ENCODE results near the gene NTM.

Gene NTM

GRCh38 chr11:132049205-132049604 lies 678.8 kb downstream of the NTM start:
- Mint-ChIP-seq H3K4me1 (no peaks in the 10 kb centered on the region), H3K27ac (no peak overlapping the region), H3K36me3 (ENCODE audit: low read depth) (no peaks in the 10 kb centered on the region), H3K9me3 (no peaks in the 10 kb centered on the region), H3K4me3 (no peak overlapping the region), H3K27me3 (no peaks in the 10 kb centered on the region)
- ATAC-seq (no peak), DNase-seq (no peak)

- Mint-ChIP-seq H3K9me3 (no peaks in the 10 kb centered on the region), H3K4me1 (no peaks in the 10 kb centered on the region), H3K36me3 (ENCODE audit: low read depth) (no peaks in the 10 kb centered on the region), H3K27ac (no peak overlapping the region), H3K4me3 (no peak overlapping the region), H3K27me3 (no peaks in the 10 kb centered on the region)
- DNase-seq (no peak), ATAC-seq (no peak)
Measured at GRCh38 chr11:132050049-132050448, 679.6 kb downstream of the NTM start.

DNA sequence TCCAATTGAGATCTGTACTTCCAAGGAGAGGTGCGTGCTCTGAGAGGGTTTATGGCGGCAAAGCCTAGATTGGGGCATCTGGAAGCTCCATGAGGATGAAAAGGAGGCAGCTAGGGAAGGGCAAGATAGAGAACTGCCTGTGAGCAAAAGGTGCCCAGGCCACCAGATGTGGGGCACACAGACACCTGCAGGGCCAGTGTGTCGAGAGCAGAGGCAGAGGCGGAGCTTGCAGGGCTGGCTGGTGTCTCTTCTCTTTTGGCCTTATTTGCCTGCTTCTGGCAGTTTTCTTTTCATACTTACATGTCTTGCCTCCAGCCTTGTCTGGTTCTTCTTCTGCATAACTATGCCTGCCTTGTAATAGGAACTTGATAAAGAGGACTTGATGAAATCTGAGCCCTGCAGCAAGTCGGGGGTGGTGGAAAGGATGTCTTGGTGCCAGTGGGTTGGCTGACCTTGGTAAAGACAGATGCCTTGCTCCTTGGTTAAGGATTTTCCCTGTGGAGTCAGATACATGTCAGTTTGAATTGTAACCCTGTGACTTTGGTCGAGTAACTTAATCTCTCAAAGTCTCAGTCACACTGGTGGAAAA lies 680.3 kb downstream of the NTM start:
- H3K9me3 Mint-ChIP-seq, result no peaks in the 10 kb centered on the region
- H3K4me3 Mint-ChIP-seq, result no peak overlapping the region
- ATAC-seq (no peak), DNase-seq (no peak)
- H3K36me3 Mint-ChIP-seq (ENCODE audit: low read depth), result no peaks in the 10 kb centered on the region
- no peaks in the 10 kb centered on the region for H3K27me3 Mint-ChIP-seq
- no peak overlapping the region for H3K27ac Mint-ChIP-seq
- no peaks in the 10 kb centered on the region for H3K4me1 Mint-ChIP-seq

DNA sequence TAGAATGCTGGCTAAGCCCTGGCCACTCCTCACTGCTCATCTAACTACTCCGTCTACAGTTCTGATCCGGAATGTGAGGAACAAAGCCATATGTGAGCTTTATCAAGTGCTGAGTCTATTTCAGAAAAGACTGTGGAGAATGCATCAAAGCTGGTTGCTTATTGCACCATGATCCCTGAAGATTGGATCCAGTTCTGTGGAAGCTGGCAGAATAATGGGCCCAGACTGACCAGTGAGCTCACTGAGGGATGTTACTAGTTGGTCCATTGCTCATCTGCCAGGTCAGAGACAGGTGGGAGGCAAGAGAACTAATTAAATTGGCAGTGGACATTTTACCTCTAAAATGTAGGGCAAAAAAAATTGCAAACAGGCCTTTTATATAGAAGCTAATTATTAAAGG lies 681.3 kb downstream of the NTM start:
- Mint-ChIP-seq H3K36me3 (ENCODE audit: low read depth) (no peaks in the 10 kb centered on the region), H3K27ac (no peak overlapping the region), H3K4me3 (no peak overlapping the region), H3K27me3 (no peaks in the 10 kb centered on the region), H3K9me3 (no peaks in the 10 kb centered on the region), H3K4me1 (no peaks in the 10 kb centered on the region)
- no peak for ATAC-seq
- no peak for DNase-seq

DNA sequence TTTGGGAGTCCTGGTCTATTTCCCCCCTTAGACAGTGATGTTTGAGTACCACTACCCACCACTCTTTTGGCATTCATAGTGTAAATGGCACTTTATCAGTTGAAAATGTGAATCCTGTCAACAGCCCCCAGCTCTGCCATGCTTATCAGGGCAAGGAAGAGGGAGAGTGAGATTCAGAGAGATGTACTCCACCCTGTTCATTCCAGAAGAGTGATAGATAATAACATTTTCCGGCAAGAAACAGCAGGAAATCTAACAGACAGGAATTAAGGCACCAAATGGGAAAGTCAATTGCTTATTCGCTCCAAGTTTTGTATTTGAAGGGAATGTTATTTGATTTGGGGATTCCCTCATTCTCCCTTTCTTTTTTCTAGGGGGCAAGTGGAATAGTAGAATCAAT lies 681.9 kb downstream of the NTM start:
- H3K9me3 Mint-ChIP-seq, result no peaks in the 10 kb centered on the region
- H3K36me3 Mint-ChIP-seq (ENCODE audit: low read depth), result no peaks in the 10 kb centered on the region
- H3K4me3 Mint-ChIP-seq, result no peak overlapping the region
- ATAC-seq (no peak), DNase-seq (no peak)
- no peaks in the 10 kb centered on the region for H3K27me3 Mint-ChIP-seq
- no peak overlapping the region for H3K27ac Mint-ChIP-seq
- H3K4me1 Mint-ChIP-seq, result no peaks in the 10 kb centered on the region

DNA sequence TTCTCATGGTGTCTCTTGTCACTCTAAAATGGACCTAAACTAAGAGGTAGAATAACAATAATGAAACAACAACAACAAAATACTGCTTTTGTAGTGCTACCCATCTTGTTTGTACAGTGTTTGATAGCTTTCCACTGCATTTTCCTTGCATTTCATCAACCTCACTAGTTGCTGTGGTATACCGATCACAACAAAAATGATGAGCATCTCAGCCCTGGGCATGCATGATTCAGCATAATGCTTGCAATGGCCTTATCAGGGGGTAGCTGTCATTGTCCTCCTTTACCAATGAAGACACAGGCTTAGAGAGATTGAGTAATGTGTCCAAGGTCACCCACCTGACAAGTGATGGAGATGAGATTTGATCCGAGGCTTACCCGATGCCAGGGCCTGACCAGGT lies 682.5 kb downstream of the NTM start:
- DNase-seq (no peak), ATAC-seq (no peak)
- Mint-ChIP-seq H3K4me1 (no peaks in the 10 kb centered on the region), H3K36me3 (ENCODE audit: low read depth) (no peaks in the 10 kb centered on the region), H3K27ac (no peak overlapping the region), H3K4me3 (no peak overlapping the region), H3K9me3 (no peaks in the 10 kb centered on the region), H3K27me3 (no peaks in the 10 kb centered on the region)

- DNase-seq, result no peak
Measured at GRCh38 chr11:132054822-132055221, 684.4 kb downstream of the NTM start.

GRCh38 chr11:132055296-132055695 lies 684.9 kb downstream of the NTM start:
- H3K27ac Mint-ChIP-seq, result no peak overlapping the region
- H3K27me3 Mint-ChIP-seq, result no peaks in the 10 kb centered on the region
- no peak for DNase-seq
- H3K36me3 Mint-ChIP-seq (ENCODE audit: low read depth), result no peaks in the 10 kb centered on the region
- no peaks in the 10 kb centered on the region for H3K4me1 Mint-ChIP-seq
- no peak for ATAC-seq
- H3K9me3 Mint-ChIP-seq, result no peaks in the 10 kb centered on the region
- no peak overlapping the region for H3K4me3 Mint-ChIP-seq

More at GRCh38 chr11:132054822-132055221, 684.4 kb downstream of the NTM start:
- H3K27me3 Mint-ChIP-seq, result no peaks in the 10 kb centered on the region
- H3K4me1 Mint-ChIP-seq, result no peaks in the 10 kb centered on the region
- ATAC-seq, result no peak
- no peak overlapping the region for H3K27ac Mint-ChIP-seq
- H3K36me3 Mint-ChIP-seq (ENCODE audit: low read depth), result no peaks in the 10 kb centered on the region
- no peaks in the 10 kb centered on the region for H3K9me3 Mint-ChIP-seq
- H3K4me3 Mint-ChIP-seq, result no peak overlapping the region

DNA sequence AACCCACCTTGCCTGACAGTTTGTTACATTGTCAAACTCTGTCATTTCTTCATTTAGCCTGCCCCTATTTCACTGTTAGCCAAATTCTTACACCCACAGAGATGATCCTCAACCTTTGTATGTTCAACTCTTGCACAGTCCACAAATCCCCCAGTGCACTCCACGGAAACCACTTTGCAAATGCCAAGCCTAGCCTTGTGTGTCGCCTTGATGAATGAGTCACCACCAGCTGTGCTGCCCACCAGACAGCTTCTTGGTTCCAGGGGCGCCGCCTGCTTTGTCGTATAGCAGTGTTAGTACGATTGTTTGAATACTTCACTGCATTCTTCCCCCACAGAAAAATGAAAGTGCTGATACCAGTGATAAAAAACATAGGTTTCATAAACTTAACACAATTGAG lies 686.3 kb downstream of the NTM start:
- Mint-ChIP-seq H3K4me3 (no peak overlapping the region), H3K36me3 (ENCODE audit: low read depth) (no peaks in the 10 kb centered on the region)

DNA sequence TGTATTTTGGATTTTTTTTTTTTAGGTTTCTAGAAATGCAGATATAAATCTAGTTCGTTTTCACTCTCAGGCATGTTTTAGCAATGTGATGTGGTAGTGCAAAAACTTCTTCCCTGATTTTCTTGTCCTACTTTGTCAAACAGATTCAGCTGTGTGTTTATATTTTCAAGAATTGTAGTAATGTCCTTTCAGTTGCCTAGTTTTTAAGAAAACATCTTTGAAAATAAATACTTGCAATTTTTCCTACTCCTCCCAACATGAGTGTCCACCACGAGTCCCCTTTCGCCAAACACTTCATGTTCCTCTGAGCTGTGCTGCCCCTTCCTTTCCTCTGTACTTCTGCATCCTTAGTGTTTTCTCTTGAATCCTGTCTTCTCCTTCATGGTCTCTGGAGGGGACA lies 686.9 kb downstream of the NTM start:
- Mint-ChIP-seq H3K9me3 (no peaks in the 10 kb centered on the region), H3K4me3 (no peak overlapping the region), H3K27me3 (no peaks in the 10 kb centered on the region), H3K27ac (no peak overlapping the region), H3K4me1 (no peaks in the 10 kb centered on the region), H3K36me3 (ENCODE audit: low read depth) (no peaks in the 10 kb centered on the region)
- ATAC-seq (no peak), DNase-seq (no peak)

More for the DNA sequence above, 686.3 kb downstream of the NTM start:
- ATAC-seq (no peak), DNase-seq (no peak)
- Mint-ChIP-seq H3K4me1 (no peaks in the 10 kb centered on the region), H3K27me3 (no peaks in the 10 kb centered on the region), H3K9me3 (no peaks in the 10 kb centered on the region), H3K27ac (no peak overlapping the region)

GRCh38 chr11:132058211-132058772 lies 687.9 kb downstream of the NTM start:
- Mint-ChIP-seq H3K36me3 (ENCODE audit: low read depth) (no peaks in the 10 kb centered on the region), H3K9me3 (no peaks in the 10 kb centered on the region), H3K27me3 (no peaks in the 10 kb centered on the region), H3K4me1 (no peaks in the 10 kb centered on the region), H3K4me3 (no peak overlapping the region), H3K27ac (no peak overlapping the region)
- ATAC-seq, result no peak
- no peak for DNase-seq

GRCh38 chr11:132060567-132060966 lies 690.2 kb downstream of the NTM start:
- Mint-ChIP-seq H3K36me3 (ENCODE audit: low read depth) (no peaks in the 10 kb centered on the region), H3K27me3 (no peaks in the 10 kb centered on the region), H3K9me3 (no peaks in the 10 kb centered on the region), H3K4me3 (no peak overlapping the region), H3K4me1 (no peaks in the 10 kb centered on the region), H3K27ac (no peak overlapping the region)
- ATAC-seq, result no peak
- no peak for DNase-seq

DNA sequence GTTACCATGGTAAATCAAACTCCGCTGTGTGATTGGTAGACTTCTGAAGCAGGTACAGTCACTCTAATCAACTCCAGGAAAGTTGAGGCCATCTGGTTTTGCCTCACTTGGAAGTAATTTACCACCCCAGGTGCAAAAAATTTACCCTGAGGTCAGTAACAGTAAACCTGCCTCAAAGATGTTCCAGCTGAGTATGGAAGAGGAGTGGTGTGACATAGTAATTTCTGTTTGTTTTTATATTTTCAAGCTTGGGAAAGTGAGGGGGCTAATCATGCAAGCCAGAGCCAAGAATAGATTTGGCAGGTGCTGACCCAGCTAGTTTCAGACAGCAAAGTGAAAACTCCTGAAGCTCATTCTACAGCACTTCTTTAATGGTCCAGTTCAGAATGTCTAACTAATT lies 691.6 kb downstream of the NTM start:
- H3K4me1 Mint-ChIP-seq, result no peaks in the 10 kb centered on the region
- ATAC-seq (no peak), DNase-seq (no peak)
- H3K9me3 Mint-ChIP-seq, result no peaks in the 10 kb centered on the region
- no peak overlapping the region for H3K27ac Mint-ChIP-seq
- no peaks in the 10 kb centered on the region for H3K27me3 Mint-ChIP-seq
- H3K36me3 Mint-ChIP-seq (ENCODE audit: low read depth), result no peaks in the 10 kb centered on the region
- no peak overlapping the region for H3K4me3 Mint-ChIP-seq

DNA sequence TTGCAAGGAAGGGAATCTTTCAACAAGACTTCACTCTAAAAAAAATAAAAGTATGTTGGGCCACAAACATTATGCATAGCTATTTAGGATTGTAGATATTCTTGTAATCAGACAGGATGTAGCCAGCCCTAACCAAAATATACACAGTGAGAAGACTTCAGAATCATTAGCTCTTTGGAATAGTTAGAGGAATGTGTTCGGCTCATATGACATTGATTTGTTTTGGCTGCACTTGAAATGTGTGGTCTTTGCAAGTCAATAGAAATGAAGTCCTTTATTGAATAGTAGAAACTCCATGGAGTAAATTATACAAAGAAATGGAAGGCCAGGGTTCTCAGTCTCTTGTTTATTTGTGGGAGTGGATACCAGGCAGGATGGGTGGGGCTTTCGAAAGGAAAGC lies 692.1 kb downstream of the NTM start:
- Mint-ChIP-seq H3K4me3 (no peak overlapping the region), H3K27ac (no peak overlapping the region), H3K4me1 (no peaks in the 10 kb centered on the region), H3K36me3 (ENCODE audit: low read depth) (no peaks in the 10 kb centered on the region), H3K27me3 (no peaks in the 10 kb centered on the region), H3K9me3 (no peaks in the 10 kb centered on the region)
- DNase-seq (no peak), ATAC-seq (no peak)

DNA sequence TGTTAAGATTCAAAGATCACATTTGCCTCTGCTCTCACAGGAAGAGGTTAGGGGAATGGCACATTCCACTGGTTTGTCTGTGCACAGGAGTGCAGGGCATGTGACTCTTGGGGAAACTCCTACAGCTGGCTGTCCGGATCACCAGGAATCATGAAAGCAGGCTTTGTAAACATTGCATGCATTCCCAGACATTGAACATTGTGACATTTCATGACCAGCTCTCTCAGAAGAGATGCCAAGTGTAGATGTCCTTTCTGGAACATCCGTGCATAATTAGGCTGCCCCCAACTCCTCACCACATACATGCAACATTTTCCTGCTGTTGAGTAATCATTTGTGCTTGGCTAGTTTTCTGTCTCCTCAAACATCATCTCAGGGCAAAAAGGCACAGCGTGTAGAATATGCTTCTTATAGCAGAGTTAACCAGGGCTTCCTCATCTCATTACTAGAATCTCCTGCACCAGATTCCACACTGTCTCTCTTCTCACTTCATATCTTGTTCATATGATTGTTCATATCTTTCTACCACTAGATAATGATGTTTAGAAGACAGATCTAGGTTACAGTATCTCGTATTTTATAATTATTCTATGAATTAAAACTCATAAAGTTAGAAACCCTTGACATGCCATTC lies 694.7 kb downstream of the NTM start:
- Mint-ChIP-seq H3K36me3 (ENCODE audit: low read depth) (no peaks in the 10 kb centered on the region), H3K4me1 (no peaks in the 10 kb centered on the region), H3K27ac (no peak overlapping the region), H3K9me3 (no peaks in the 10 kb centered on the region), H3K27me3 (no peaks in the 10 kb centered on the region), H3K4me3 (no peak overlapping the region)
- no peak for DNase-seq
- no peak for ATAC-seq

Data from activated naive CD8-positive, alpha-beta T cell treated with anti-CD3 and anti-CD28 coated beads, Interleukin-2, amount 50 U/mL, for 24 hours (primary cell).